ENCODE results near the gene PPP2R2D.

PPP2R2D gene

DNA sequence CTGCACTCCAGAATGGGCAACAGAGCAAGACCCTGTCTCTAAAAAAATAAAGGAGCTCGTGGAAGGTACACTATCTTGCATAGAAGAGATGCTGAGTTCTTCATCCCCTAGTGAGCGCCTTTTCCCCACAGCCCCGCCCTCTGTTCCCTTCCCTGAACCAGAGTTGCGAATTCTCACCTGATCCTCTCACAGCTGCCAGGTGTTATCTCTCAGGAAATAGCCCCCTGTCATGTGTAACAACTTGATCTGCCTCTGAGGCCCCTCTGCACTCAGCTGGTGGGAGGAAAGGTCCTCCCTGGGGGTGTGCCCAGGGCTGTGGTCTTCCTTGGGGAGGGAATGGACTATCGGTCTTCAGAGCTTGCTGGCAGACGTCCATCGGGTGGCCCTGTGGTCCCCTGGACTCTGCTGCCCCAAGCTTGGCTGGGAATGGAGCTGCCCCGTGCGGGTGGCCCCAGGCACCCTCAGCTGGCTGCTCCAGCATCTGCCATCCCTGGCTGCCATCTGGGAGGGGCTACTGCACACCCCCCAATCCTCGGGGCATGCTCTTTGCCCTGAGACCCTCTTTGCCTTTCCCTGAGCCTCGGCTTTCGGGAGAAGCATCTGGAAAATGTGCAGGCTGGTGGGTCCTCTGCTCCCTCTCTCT is 102.6 kb downstream of the PPP2R2D start:
- no peak for DNase-seq

DNA sequence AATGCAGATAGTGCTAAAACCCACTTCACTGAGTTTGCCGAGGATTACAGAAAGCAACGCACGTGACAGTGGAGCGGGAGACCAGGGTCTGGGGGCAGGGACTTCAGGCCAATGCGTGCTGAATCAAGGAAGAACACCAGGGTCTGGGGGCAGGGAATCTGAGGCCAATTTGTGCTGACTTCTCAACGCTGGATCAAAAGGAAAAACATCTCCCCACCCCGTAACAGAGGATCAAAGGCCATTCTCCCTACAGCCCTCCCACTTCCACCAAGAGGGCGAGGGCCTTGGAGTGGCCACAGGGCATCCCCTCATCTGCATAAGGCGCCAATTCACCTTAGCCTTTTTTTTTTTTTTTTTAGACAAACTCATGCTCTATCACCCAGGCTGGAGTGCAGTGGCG is 103.2 kb downstream of the PPP2R2D start:
- no peak for DNase-seq

DNA sequence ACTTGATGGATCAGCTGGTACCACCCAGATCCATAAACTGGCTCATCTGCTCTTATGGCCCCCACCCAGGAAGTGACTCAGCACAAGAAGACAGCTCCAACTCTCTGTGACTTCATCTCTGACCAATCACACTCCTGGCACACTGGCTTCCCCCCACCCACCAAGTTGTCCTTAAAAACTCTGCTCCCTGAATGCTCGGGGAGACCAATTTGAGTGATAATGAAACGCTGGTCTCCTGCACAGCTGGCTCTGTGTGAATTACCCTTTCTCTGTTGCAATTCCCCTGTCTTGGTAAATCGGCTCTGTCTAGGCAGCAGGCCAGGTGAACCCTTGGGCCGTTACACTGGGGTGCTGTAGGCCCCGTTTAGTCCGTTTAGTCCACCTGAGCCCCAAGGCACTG is 104.3 kb downstream of the PPP2R2D start:
- no peak for DNase-seq

DNA sequence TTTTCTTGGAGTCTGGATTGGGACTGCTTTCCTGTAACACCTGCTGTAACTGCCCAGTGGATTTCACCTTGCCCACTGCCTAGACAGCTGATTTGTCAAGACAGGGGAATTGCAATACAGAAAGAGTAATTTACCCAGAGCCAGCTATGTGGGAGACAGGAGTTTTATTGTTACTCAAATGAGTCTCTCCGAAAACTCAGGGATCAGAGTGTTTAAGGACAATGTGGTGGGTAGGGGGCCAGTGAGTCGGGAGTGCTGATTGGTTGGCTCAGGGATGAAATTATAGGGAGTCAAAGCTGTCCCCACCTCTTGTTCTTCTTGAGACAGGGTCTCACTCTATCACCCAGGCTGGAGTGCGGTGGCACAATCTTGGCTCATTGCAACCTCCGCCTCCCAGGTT is 106.2 kb downstream of the PPP2R2D start:
- no peak for DNase-seq

DNA sequence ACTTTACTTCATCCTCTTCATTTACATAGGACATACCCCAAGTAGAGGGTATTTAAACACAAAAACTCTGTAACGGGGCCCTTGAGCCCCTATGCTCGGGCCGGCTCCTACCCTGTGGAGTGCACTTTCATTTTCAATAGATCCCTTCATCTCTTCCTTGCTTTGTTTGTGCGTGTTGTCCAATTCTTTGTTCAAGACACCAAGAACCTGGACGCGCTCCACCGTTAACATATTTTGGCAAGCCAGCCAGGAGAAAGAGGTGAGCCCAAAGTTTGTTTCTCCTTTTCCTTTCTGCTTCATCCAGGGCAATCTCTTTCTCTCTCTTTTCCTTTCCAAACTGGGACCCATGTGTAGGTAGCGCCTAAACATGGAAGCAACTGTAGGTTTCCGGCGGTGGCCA is 106.9 kb downstream of the PPP2R2D start:
- DNase-seq: no peak
